HL-60 (cell line): Measurements from ENCODE around the gene CERS5.

Experiments used
- DNase-seq, 2 experiments: peaks; one replicate each; pipeline ENCODE4 v3.0.0-alpha.2; 2010 to 2020; ENCODE audit warnings: low read depth in 1 of 2, low spot score in 1 of 2
- H3K27ac ChIP-seq: fragments of 250-450 bp; sonication (Bioruptor Pico); replicated peaks from 2 replicates; pipeline ENCODE4 v1.5.1; 2020; ENCODE audit warnings: mild to moderate bottlenecking, moderate library complexity
- H3K27me3 ChIP-seq: fragments of 250-450 bp; sonication (Bioruptor Pico); 2 replicates; pipeline ENCODE4 v1.5.1; 2021; ENCODE audit warnings: mild to moderate bottlenecking, moderate library complexity; ENCODE audit not compliant: insufficient read depth, poor library complexity, severe bottlenecking
- H3K4me3 ChIP-seq: replicated peaks from 2 replicates; pipeline ENCODE4 v1.5.1; 2011; ENCODE audit warnings: mild to moderate bottlenecking, control low read depth, low read length; ENCODE audit not compliant: insufficient read depth
- GABPA ChIP-seq: IDR thresholded peaks from 2 replicates; pipeline ENCODE4 v1.6.1; 2012; ENCODE audit warnings: low read depth
- POLR2AphosphoS5 ChIP-seq: IDR thresholded peaks from 2 replicates; pipeline ENCODE4 v1.6.1; 2012; ENCODE audit warnings: low read depth
- REST ChIP-seq: IDR thresholded peaks from 2 replicates; pipeline ENCODE4 v1.6.1; 2012; ENCODE audit warnings: low read depth; ENCODE audit not compliant: insufficient replicate concordance
- SPI1 ChIP-seq: IDR thresholded peaks from 2 replicates; pipeline ENCODE4 v1.6.1; 2012; ENCODE audit warnings: low read depth, mild to moderate bottlenecking, borderline replicate concordance
- TF ChIP-seq, protein P1 (sequence below): IDR thresholded peaks from one replicate; pipeline ENCODE4 v1.5.1; 2011; ENCODE audit warnings: low read length, control low read depth, inconsistent platforms; ENCODE audit not compliant: insufficient read depth

CERS5 gene

GRCh38 chr12:50175716-50176026 lies 8.5 kb upstream of the CERS5 start:
- Histone ChIP-seq H3K27me3 (no peaks in the 10 kb centered on the region), H3K4me3 (no peak overlapping the region), H3K27ac (no peak overlapping the region)
- TF ChIP-seq REST (no peak), POLR2AphosphoS5 (no peak), GABPA (no peak), SPI1 (no peak)
- TF ChIP-seq, protein P1, sequence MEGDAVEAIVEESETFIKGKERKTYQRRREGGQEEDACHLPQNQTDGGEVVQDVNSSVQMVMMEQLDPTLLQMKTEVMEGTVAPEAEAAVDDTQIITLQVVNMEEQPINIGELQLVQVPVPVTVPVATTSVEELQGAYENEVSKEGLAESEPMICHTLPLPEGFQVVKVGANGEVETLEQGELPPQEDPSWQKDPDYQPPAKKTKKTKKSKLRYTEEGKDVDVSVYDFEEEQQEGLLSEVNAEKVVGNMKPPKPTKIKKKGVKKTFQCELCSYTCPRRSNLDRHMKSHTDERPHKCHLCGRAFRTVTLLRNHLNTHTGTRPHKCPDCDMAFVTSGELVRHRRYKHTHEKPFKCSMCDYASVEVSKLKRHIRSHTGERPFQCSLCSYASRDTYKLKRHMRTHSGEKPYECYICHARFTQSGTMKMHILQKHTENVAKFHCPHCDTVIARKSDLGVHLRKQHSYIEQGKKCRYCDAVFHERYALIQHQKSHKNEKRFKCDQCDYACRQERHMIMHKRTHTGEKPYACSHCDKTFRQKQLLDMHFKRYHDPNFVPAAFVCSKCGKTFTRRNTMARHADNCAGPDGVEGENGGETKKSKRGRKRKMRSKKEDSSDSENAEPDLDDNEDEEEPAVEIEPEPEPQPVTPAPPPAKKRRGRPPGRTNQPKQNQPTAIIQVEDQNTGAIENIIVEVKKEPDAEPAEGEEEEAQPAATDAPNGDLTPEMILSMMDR: no peak
- DNase-seq: no peak

DNA sequence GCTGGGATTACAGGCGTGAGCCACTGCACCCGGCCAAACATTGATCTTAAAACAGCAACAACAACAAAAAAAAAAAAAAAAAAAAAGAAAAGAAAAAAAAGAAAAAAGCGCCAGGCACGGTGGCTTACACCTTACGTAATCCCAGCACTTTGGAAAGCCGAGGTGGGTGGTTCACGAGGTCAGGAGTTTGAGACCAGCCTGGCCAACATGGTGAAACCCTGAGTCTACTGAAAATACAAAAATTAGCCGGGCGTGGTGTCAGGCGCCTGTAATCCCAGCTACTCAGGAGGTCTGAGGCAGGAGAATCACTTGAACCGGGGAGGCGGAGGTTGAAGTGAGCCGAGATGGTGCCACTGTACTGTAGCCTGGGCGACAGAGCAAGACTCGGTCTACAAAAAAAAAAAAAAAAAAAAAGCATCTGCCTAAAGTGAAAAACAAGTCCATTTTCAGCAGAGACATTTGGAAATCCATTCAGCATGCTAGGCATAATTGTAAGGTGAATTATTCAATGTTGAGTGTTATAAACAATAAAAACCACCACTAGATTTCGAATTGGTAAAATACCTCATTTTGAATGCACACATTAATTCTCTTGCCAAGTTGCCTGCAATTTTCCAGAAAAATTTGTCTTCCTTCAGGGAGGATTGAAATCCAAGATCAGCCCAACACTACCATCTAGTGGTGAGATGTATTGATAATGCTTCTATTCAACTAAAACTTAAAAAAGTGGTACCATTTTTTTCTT lies 8.0 kb upstream of the CERS5 start:
- DNase-seq: peak; percentile 38 to 39
- TF ChIP-seq SPI1 (no peak), GABPA (no peak), POLR2AphosphoS5 (no peak), REST (no peak)
- TF ChIP-seq, protein P1: no peak
- no peak overlapping the region for H3K27ac ChIP-seq
- no peak overlapping the region for H3K4me3 ChIP-seq
- no peaks in the 10 kb centered on the region for H3K27me3 ChIP-seq

GRCh38 chr12:50166799-50167048 lies 445 bp downstream of the CERS5 start:
- Histone ChIP-seq H3K4me3 (peak overlapping the region; percentile 94), H3K27me3 (no peaks in the 10 kb centered on the region), H3K27ac (peak overlapping the region; percentile 86)
- TF ChIP-seq REST (no peak), SPI1 (no peak), POLR2AphosphoS5 (no peak; the same call in 1 of the 2 replicates), GABPA (no peak)
- TF ChIP-seq, protein P1: no peak
- DNase-seq: peak; percentile 43 to 53
